Endothelial cell of umbilical vein (primary cell): Measurements from ENCODE around the gene NUDC.

Source experiments
- POLR2A ChIP-seq: IDR thresholded peaks from 2 replicates; pipeline ENCODE4 v1.6.1; 2012; ENCODE audit warnings: low read depth, mild to moderate bottlenecking, control low read depth, low read length
- TF ChIP-seq, protein P1 (sequence below), 2 donors: IDR thresholded peaks; 1 replicate in 1 of 2; 2 replicates in 1 of 2; pipeline ENCODE4 v1.5.1; 2011; ENCODE audit warnings: low read length in 2 of 2, mild to moderate bottlenecking in 2 of 2, moderate library complexity in 2 of 2, control low read depth in 1 of 2, inconsistent platforms in 1 of 2, low read depth in 1 of 2; ENCODE audit not compliant: insufficient read depth in 1 of 2; ENCODE audit errors: extremely low read depth in 1 of 2

DNA sequence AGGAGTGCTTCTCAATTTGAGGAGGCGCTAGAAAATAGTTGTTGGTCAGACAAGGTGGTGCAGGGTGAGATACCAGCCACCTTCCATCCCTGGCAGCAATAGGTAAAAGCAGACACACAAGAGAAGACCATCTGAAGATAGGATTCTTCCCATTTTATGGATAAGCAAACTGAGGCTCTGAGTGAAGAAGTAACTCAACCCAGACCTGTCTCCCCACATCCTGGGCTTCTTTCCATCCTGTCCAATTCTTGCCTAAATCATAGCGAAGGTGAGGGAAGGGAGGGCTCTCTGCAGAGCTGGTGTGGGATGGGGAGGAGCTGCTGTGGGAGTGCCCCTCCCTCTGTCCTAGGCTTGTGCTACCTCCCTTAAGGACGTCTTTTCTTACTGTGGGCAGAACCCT, 50.0 kb downstream of the NUDC start:
- TF ChIP-seq POLR2A: no peak
- TF ChIP-seq, protein P1, sequence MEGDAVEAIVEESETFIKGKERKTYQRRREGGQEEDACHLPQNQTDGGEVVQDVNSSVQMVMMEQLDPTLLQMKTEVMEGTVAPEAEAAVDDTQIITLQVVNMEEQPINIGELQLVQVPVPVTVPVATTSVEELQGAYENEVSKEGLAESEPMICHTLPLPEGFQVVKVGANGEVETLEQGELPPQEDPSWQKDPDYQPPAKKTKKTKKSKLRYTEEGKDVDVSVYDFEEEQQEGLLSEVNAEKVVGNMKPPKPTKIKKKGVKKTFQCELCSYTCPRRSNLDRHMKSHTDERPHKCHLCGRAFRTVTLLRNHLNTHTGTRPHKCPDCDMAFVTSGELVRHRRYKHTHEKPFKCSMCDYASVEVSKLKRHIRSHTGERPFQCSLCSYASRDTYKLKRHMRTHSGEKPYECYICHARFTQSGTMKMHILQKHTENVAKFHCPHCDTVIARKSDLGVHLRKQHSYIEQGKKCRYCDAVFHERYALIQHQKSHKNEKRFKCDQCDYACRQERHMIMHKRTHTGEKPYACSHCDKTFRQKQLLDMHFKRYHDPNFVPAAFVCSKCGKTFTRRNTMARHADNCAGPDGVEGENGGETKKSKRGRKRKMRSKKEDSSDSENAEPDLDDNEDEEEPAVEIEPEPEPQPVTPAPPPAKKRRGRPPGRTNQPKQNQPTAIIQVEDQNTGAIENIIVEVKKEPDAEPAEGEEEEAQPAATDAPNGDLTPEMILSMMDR (IDR thresholded peaks at IDR 0.05; ENCODE audit: extremely low read depth in 1 of 2, insufficient read depth in 1 of 2, low read depth in 1 of 2, low read length in 2 of 2): no peak
